Central memory CD8-positive, alpha-beta T cell (primary cell): Measurements from ENCODE around the gene PDE4D.
"Not testable (repeated sequence)": the region's sequence is repeated elsewhere in the genome, so short reads cannot be mapped to it uniquely, and the experiment has no call there.

ENCODE experiments used
- ATAC-seq: fragments of 150-1000 bp; cut with Tn5 transposase; replicated peaks from 2 replicates; pipeline ENCODE4 v1.10.0; 2022; ENCODE audit warnings: mild to moderate bottlenecking, moderate FRiP score, moderate number of reproducible peaks; ENCODE audit not compliant: poor library complexity, severe bottlenecking; ENCODE audit errors: extremely low read depth
- DNase-seq, 2 donors: peaks; one replicate each; pipeline ENCODE4 v3.0.0; 2021; ENCODE audit warnings: low spot score in 2 of 2
- H3K27ac Mint-ChIP-seq: one replicate; pipeline ENCODE4 v1.8.0; 2022; ENCODE audit warnings: low read depth, mild to moderate bottlenecking, moderate library complexity, mixed read lengths
- H3K27me3 Mint-ChIP-seq: one replicate; pipeline ENCODE4 v1.8.0; 2022; ENCODE audit warnings: mixed read lengths
- H3K36me3 Mint-ChIP-seq: one replicate; pipeline ENCODE4 v1.8.0; 2022; ENCODE audit warnings: mild to moderate bottlenecking, moderate library complexity, mixed read lengths; ENCODE audit not compliant: insufficient read depth
- H3K4me1 Mint-ChIP-seq: one replicate; pipeline ENCODE4 v1.8.0; 2022; ENCODE audit warnings: mixed read lengths
- H3K4me3 Mint-ChIP-seq: one replicate; pipeline ENCODE4 v1.8.0; 2022; ENCODE audit warnings: mild to moderate bottlenecking, moderate library complexity, mixed read lengths
- H3K9me3 Mint-ChIP-seq: one replicate; pipeline ENCODE4 v1.8.0; 2022; ENCODE audit warnings: mixed read lengths

The PDE4D gene

DNA sequence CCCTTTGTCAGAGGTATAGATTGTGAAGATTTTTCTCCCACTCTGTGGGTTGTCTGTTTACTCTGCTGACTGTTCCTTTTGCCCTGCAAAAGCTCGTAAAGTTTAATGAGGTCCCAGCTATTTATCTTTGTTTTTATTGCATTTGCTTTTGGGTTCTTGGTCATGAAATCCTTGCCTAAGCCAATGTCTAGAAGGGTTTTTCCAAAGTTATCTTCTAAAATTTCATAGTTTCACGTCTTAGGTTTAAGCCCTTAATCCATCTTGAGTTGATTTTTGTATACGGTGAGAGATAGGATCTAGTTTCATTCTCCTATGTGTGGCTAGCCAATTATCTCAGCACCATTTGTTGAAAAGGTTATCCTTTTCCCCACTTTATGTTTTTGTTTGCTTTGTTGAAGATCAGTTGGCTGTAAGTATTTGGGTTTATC lies 590.2 kb downstream of the PDE4D start:
- H3K4me1 Mint-ChIP-seq, DNase-seq, H3K9me3 Mint-ChIP-seq, H3K4me3 Mint-ChIP-seq, H3K36me3 Mint-ChIP-seq, ATAC-seq, H3K27ac Mint-ChIP-seq: not testable (repeated sequence)
- peaks cover 14% of the 10 kb centered on the region for H3K27me3 Mint-ChIP-seq

DNA sequence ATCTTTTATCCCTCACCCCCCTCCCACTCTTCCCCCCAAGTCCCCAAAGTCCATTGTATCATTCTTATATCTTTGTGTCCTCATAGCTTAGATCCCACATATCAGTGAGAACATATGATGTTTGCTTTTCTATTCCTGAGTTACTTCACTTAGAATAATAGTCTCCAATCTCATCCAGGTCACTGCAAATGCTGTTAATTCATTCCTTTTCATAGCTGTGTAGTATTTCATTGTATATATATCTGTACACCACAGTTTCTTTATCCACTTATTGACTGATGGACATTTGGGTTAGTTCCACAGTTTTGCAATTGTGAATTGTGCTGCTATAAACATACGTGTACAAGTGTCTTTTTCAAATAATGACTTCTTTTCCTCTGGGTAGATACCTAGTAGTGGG lies 591.0 kb downstream of the PDE4D start:
- H3K36me3 Mint-ChIP-seq, H3K9me3 Mint-ChIP-seq, H3K27ac Mint-ChIP-seq, ATAC-seq, H3K4me3 Mint-ChIP-seq, DNase-seq, H3K4me1 Mint-ChIP-seq: not testable (repeated sequence)
- peaks cover 14% of the 10 kb centered on the region for H3K27me3 Mint-ChIP-seq

DNA sequence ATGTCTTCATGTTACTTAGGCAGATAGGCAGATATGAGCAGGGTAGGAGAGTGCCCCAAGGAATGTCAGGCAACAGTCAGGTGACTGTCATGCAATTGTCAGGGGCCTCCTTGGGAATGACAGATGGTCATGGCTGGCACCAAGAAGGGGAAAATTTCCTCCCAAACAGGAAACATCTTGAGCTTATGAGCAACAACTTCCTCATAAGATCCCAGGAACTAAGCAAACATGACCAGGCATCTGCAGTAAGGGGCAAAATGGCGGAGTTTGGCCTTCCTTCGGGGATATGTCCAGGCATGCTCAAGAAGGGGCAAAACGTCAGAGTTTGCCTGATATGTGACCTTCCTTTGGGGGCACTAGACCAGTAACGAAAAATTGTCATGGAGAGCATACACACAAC lies 591.8 kb downstream of the PDE4D start:
- peaks cover 11% of the 10 kb centered on the region for H3K4me1 Mint-ChIP-seq
- no peaks in the 10 kb centered on the region for H3K9me3 Mint-ChIP-seq
- peaks cover 14% of the 10 kb centered on the region for H3K27me3 Mint-ChIP-seq
- no peak overlapping the region for H3K27ac Mint-ChIP-seq
- no peaks in the 10 kb centered on the region for H3K36me3 Mint-ChIP-seq
- no peak for DNase-seq
- H3K4me3 Mint-ChIP-seq: no peak overlapping the region
- no peak for ATAC-seq

- no peak for ATAC-seq
- Mint-ChIP-seq H3K27ac (no peak overlapping the region), H3K36me3 (peaks cover 2% of the 10 kb centered on the region), H3K9me3 (no peaks in the 10 kb centered on the region), H3K4me3 (no peak overlapping the region), H3K27me3 (peaks cover 10% of the 10 kb centered on the region), H3K4me1 (peaks cover 15% of the 10 kb centered on the region)
- no peak for DNase-seq
Measured at GRCh38 chr5:59300930-59301329, 592.6 kb downstream of the PDE4D start.

- ATAC-seq (no peak), DNase-seq (no peak)
- Mint-ChIP-seq H3K9me3 (no peaks in the 10 kb centered on the region), H3K36me3 (peaks cover 2% of the 10 kb centered on the region), H3K4me1 (peaks cover 15% of the 10 kb centered on the region), H3K4me3 (no peak overlapping the region), H3K27me3 (no peaks in the 10 kb centered on the region), H3K27ac (no peak overlapping the region)
Measured at GRCh38 chr5:59299006-59299405, 594.5 kb downstream of the PDE4D start.

DNA sequence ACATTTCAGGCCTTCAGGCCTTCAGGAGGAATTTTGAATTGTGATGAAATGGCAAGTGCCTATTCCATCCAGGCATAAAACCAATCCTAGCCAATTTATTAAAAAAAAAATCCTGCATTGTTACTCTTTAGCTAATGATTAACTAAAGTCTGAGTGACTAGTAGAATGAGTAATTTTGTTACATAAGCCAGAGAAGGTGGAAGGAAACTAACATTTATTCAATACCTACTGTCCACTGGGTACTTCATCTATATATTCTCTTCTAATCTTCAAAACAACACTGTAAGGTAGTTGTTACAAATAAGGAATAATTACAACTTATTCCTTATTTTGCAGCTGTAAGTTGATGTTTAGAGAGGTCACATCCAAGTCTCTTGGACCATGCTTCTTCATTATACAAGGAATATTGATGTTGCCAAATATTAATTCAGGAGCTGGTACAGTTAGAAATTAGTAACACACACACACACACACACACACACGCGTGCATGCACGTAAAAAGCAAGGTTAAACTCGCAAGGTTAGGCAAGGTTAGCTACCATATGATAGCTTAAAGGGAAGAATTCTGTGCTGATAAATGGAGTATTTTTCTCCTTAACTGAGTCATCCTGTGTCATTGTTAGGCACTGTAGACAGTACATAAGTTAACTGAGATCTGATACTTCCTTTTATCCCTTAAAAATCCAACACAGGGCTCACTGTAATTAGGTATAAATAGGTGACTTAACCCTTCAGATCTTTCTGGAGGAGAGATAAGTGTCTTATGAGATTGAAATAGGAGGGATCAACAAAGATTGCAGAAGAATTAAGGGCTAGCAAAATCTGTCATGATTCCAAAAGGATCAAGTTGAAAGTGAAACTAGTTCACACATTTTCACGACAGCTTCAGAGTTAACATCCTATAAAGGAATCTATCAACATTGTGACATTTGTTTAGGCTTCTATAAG lies 596.9 kb downstream of the PDE4D start:
- ATAC-seq (peak; percentile 28), DNase-seq (no peak)
- Mint-ChIP-seq H3K4me1 (peaks cover 15% of the 10 kb centered on the region), H3K4me3 (peak overlapping the region; percentile 73), H3K27me3 (no peaks in the 10 kb centered on the region), H3K27ac (peak overlapping the region; percentile 72), H3K36me3 (peaks cover 2% of the 10 kb centered on the region), H3K9me3 (no peaks in the 10 kb centered on the region)

GRCh38 chr5:59293700-59294099 lies 599.8 kb downstream of the PDE4D start:
- H3K27ac Mint-ChIP-seq: no peak overlapping the region
- peaks cover 2% of the 10 kb centered on the region for H3K36me3 Mint-ChIP-seq
- no peak overlapping the region for H3K4me3 Mint-ChIP-seq
- no peak for ATAC-seq
- peaks cover 15% of the 10 kb centered on the region for H3K4me1 Mint-ChIP-seq
- H3K27me3 Mint-ChIP-seq: no peaks in the 10 kb centered on the region
- no peak for DNase-seq
- no peaks in the 10 kb centered on the region for H3K9me3 Mint-ChIP-seq

DNA sequence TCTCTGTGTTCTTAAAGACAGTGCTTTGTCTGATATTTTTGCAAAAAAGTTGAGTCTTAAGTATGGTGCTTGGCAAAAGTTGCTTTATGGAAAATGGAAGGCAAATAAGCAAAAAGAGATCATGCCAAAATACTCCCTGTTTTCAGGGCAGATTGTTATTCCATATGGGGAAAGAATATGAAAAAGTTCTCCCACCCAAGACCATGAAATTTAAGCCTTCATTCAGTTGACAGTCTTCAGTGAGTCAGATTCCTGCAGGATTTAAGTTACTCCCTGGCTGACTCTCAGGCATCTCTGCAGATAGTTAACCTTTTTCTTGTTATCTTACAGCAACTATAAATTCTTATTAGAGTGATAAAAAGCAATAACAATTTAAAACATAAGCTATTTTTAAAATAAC lies 601.6 kb downstream of the PDE4D start:
- Mint-ChIP-seq H3K36me3 (peaks cover 2% of the 10 kb centered on the region), H3K9me3 (no peaks in the 10 kb centered on the region), H3K4me3 (no peak overlapping the region), H3K27me3 (peaks cover 15% of the 10 kb centered on the region), H3K4me1 (peaks cover 6% of the 10 kb centered on the region), H3K27ac (no peak overlapping the region)
- DNase-seq (no peak), ATAC-seq (no peak)

DNA sequence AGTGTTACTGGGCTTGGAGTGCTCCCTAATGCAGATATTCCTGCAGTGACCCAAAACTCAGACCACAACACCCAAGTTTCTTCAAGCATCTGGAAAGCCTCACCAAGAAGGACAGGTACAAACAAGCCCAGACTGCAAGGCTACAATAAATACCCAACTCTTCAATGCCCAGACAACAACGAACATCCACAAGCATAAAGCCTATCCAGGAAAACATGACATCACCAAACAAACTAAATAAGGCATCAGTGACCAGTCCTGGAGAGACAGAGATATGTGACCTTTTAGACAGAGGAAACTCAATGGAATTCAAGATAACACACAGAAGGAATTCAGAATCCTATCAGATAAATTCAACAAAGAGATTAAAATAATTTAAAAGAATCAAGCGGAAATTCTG lies 605.6 kb downstream of the PDE4D start:
- ATAC-seq (no peak), DNase-seq (no peak)
- Mint-ChIP-seq H3K27me3 (peaks cover 15% of the 10 kb centered on the region), H3K36me3 (no peaks in the 10 kb centered on the region), H3K4me3 (no peak overlapping the region), H3K9me3 (no peaks in the 10 kb centered on the region), H3K4me1 (no peaks in the 10 kb centered on the region), H3K27ac (no peak overlapping the region)

DNA sequence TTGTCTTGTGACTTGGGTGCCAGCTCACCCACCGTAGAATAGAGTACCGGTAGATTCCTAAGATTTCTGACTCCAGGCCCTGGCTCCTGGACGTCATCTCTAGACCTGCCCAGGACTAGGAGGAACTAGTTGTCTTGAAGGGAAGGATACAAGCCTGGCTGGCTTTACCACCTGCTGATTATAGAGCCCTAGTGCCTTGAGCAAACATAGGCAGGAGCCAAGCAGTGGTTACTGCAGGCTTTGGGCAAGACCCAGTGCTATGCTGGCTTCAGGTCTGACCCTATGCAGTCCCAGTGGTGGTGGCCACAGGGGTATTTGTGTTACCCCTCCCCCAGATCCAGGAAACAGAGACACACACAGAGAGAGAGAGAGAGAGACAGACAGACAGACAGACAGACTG lies 606.2 kb downstream of the PDE4D start:
- no peak for ATAC-seq
- H3K4me1 Mint-ChIP-seq: no peaks in the 10 kb centered on the region
- no peaks in the 10 kb centered on the region for H3K36me3 Mint-ChIP-seq
- H3K27me3 Mint-ChIP-seq: peaks cover 15% of the 10 kb centered on the region
- DNase-seq: no peak
- H3K9me3 Mint-ChIP-seq: no peaks in the 10 kb centered on the region
- no peak overlapping the region for H3K4me3 Mint-ChIP-seq
- no peak overlapping the region for H3K27ac Mint-ChIP-seq

- no peak overlapping the region for H3K27ac Mint-ChIP-seq
- no peak for DNase-seq
- H3K27me3 Mint-ChIP-seq: peaks cover 20% of the 10 kb centered on the region
Measured at GRCh38 chr5:59286510-59286909, 607.0 kb downstream of the PDE4D start.

DNA sequence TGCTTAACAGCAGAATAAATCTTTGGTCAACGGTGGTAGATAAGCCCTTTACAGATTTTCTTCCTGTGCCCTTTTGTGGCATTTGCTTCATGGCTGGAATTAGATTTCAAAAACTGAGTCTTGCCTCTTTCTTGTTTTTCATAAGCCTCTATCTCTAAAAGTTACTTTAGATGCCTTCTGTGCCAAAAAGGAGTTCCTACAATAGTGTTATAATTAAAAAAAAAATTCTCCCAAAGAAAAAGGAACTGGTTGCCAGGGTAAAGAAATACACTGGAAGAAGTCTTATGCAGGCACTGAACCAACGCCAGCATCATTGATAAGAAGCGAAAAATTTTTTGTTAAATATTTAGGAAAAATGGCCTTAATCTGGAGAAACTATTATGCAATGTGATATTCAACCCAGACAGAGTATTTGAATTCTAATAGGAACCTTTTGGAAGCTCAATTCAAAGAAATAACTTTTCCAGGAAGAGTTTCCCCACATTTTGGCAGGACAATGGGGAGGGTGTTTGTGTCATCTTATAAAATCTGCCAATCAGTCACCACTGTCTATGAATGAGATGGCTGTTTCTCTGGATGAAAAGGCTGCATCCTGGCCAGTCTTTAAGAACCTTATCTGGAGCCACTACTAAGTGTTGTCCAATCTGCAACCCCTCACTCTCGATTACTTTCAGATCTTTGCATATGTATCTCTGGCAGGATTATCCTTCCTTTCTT lies 608.1 kb downstream of the PDE4D start:
- Mint-ChIP-seq H3K4me1 (no peaks in the 10 kb centered on the region), H3K36me3 (no peaks in the 10 kb centered on the region), H3K27me3 (peaks cover 28% of the 10 kb centered on the region), H3K4me3 (no peak overlapping the region), H3K27ac (no peak overlapping the region), H3K9me3 (no peaks in the 10 kb centered on the region)
- DNase-seq (no peak), ATAC-seq (no peak)

More at GRCh38 chr5:59286510-59286909, 607.0 kb downstream of the PDE4D start:
- H3K9me3 Mint-ChIP-seq: no peaks in the 10 kb centered on the region
- ATAC-seq: no peak
- H3K4me1 Mint-ChIP-seq: no peaks in the 10 kb centered on the region
- H3K36me3 Mint-ChIP-seq: no peaks in the 10 kb centered on the region
- H3K4me3 Mint-ChIP-seq: no peak overlapping the region

DNA sequence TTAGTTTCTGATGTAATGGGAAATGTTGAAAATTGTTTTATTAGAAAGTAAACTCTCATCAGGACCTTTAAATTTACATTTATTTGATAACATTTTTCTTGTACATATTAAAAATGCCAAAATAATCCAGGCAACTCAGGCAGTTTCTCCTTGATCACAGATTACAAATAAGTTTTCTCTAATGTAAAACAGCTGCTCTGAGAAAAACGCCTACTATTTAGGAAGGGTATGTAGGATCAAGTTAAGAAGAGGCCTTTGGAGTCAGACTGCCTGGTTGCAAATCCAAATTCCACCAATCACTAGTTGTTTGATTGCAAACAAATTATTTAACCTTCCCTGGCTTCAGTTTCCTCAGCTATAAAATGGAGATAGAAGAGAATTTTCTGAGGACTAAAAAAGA lies 610.8 kb downstream of the PDE4D start:
- no peak for DNase-seq
- peaks cover 34% of the 10 kb centered on the region for H3K27me3 Mint-ChIP-seq
- no peak overlapping the region for H3K27ac Mint-ChIP-seq
- no peak overlapping the region for H3K4me3 Mint-ChIP-seq
- ATAC-seq: no peak
- H3K36me3 Mint-ChIP-seq: no peaks in the 10 kb centered on the region
- H3K9me3 Mint-ChIP-seq: no peaks in the 10 kb centered on the region
- H3K4me1 Mint-ChIP-seq: no peaks in the 10 kb centered on the region
